Measurements from ENCODE around the gene TPST1.

- no peak for TF ChIP-seq CTCF (conservative IDR thresholded peaks at IDR 0.05 in 1 of 2, IDR thresholded peaks at IDR 0.05 in 1 of 2; ENCODE audit: low read depth in 1 of 2, low read length in 2 of 2)
- TF ChIP-seq EZH2 (IDR thresholded peaks at IDR 0.05; ENCODE audit: low read length, missing control alignments): no peak
These were observed 15.2 kb upstream of the TPST1 start for GRCh38 chr7:66189695-66190503.
